GM23338 (cell line): Measurements from ENCODE around the gene CD19. TPM values are rescaled to one million over a fixed set of nuclear protein-coding genes. Genes with fewer than 3 reads are reported as not detected.

Experiments
- ATAC-seq: fragments of 200-7000 bp; cut with Tn5 transposase; 3 replicates; pipeline ENCODE4 v1.9.1; 2020
- DNase-seq: peaks from one replicate; pipeline ENCODE4 v3.0.0-alpha.2; 2015; ENCODE audit warnings: low spot score
- H2AFZ ChIP-seq: fragments of 200-600 bp; sonication (generic); 2 replicates; pipeline ENCODE4 v1.8.0; 2016; ENCODE audit warnings: antibody characterized with exemption, mild to moderate bottlenecking, moderate library complexity
- H3F3A ChIP-seq: fragments of 200-600 bp; sonication (generic); replicated peaks from 2 replicates; pipeline ENCODE4 v1.8.0; 2017; ENCODE audit warnings: antibody characterized with exemption, mixed run types, low read depth
- H3K27ac ChIP-seq: fragments of 200-600 bp; sonication (generic); 2 replicates; pipeline ENCODE4 v1.6.1; 2016; ENCODE audit warnings: low read depth
- H3K27me3 ChIP-seq: fragments of 200-600 bp; sonication (generic); 2 replicates; pipeline ENCODE4 v1.8.0; 2016; ENCODE audit warnings: mild to moderate bottlenecking, mixed run types, moderate library complexity; ENCODE audit not compliant: insufficient read depth
- H3K36me3 ChIP-seq: fragments of 200-600 bp; sonication (generic); 2 replicates; pipeline ENCODE4 v1.8.0; 2016; ENCODE audit warnings: mild to moderate bottlenecking; ENCODE audit not compliant: insufficient read depth
- H3K4me1 ChIP-seq: fragments of 200-600 bp; sonication (generic); 2 replicates; pipeline ENCODE4 v1.8.0; 2016; ENCODE audit warnings: mild to moderate bottlenecking, moderate library complexity; ENCODE audit not compliant: insufficient read depth
- H3K4me2 ChIP-seq: fragments of 200-600 bp; sonication (generic); 2 replicates; pipeline ENCODE4 v1.7.1; 2017; ENCODE audit warnings: mixed run types
- H3K4me3 ChIP-seq: fragments of 200-600 bp; sonication (generic); 2 replicates; pipeline ENCODE4 v1.6.1; 2016; ENCODE audit warnings: mixed run types
- H3K79me2 ChIP-seq: fragments of 200-600 bp; sonication (generic); replicated peaks from 2 replicates; pipeline ENCODE4 v1.8.0; 2017; ENCODE audit warnings: mild to moderate bottlenecking; ENCODE audit not compliant: insufficient read depth
- H3K9me2 ChIP-seq: fragments of 200-600 bp; sonication (generic); 2 replicates; pipeline ENCODE4 v1.8.0; 2017; ENCODE audit not compliant: insufficient read depth
- H4K20me1 ChIP-seq: fragments of 200-600 bp; sonication (generic); replicated peaks from 2 replicates; pipeline ENCODE4 v1.8.0; 2017; ENCODE audit warnings: mild to moderate bottlenecking; ENCODE audit not compliant: insufficient read depth
- H3K27ac Mint-ChIP-seq: 2 replicates; pipeline ENCODE4 v1.8.0; 2020; ENCODE audit warnings: inconsistent platforms, mild to moderate bottlenecking, moderate library complexity, mixed read lengths
- H3K27me3 Mint-ChIP-seq: 3 replicates; pipeline ENCODE4 v1.8.0; 2022; ENCODE audit warnings: low read depth, mild to moderate bottlenecking, moderate library complexity, mixed read lengths, inconsistent platforms; ENCODE audit not compliant: insufficient read depth, poor library complexity
- H3K36me3 Mint-ChIP-seq: 3 replicates; pipeline ENCODE4 v1.8.0; 2021; ENCODE audit warnings: low read depth, mild to moderate bottlenecking, inconsistent platforms, moderate library complexity, mixed read lengths
- H3K4me1 Mint-ChIP-seq: 3 replicates; pipeline ENCODE4 v1.8.0; 2020; ENCODE audit warnings: mild to moderate bottlenecking, inconsistent platforms, mixed read lengths
- H3K4me3 Mint-ChIP-seq: 3 replicates; pipeline ENCODE4 v1.8.0; 2021; ENCODE audit warnings: moderate library complexity, mild to moderate bottlenecking, inconsistent platforms, mixed read lengths
- H3K9me3 Mint-ChIP-seq: 3 replicates; pipeline ENCODE4 v1.8.0; 2020; ENCODE audit warnings: moderate library complexity, mild to moderate bottlenecking, inconsistent platforms, mixed read lengths
- CREB1 ChIP-seq: fragments of 250-450 bp; sonication (Bioruptor Pico); IDR thresholded peaks from 2 replicates; pipeline ENCODE4 v1.5.0; 2020; ENCODE audit warnings: low read depth, mild to moderate bottlenecking, moderate library complexity
- CTCF ChIP-seq, 2 experiments: fragments of 200-600 bp in 1 of 2; sonication (generic) in 1 of 2; conservative IDR thresholded peaks; 2 replicates each; pipeline versions ENCODE4 v1.5.1 to v1.6.1; 2016 to 2017; ENCODE audit warnings: antibody characterized with exemption in 2 of 2, low read depth in 2 of 2, mild to moderate bottlenecking in 2 of 2, moderate library complexity in 1 of 2
- ETS1 ChIP-seq: IDR thresholded peaks from 2 replicates; pipeline ENCODE4 v1.6.1; 2016; ENCODE audit warnings: antibody characterized with exemption
- EZH2 ChIP-seq: fragments of 200-600 bp; sonication (generic); IDR thresholded peaks from one replicate; pipeline ENCODE4 v1.8.0; 2017; ENCODE audit warnings: antibody characterized with exemption, mild to moderate bottlenecking, low read depth; ENCODE audit not compliant: unreplicated experiment
- EZH2phosphoT487 ChIP-seq: fragments of 200-600 bp; sonication (generic); IDR thresholded peaks from one replicate; pipeline ENCODE4 v1.8.1; 2018; ENCODE audit warnings: antibody characterized with exemption; ENCODE audit not compliant: unreplicated experiment
- JUNB ChIP-seq: IDR thresholded peaks from one replicate; pipeline ENCODE4 v1.6.1; 2016; ENCODE audit warnings: antibody characterized with exemption; ENCODE audit not compliant: unreplicated experiment
- NANOG ChIP-seq: IDR thresholded peaks from 2 replicates; pipeline ENCODE4 v1.6.1; 2016; ENCODE audit warnings: antibody characterized with exemption, borderline replicate concordance
- POLR2AphosphoS5 ChIP-seq: IDR thresholded peaks from 2 replicates; pipeline ENCODE4 v1.6.1; 2016; ENCODE audit warnings: antibody characterized with exemption, low read depth
- REST ChIP-seq: IDR thresholded peaks from one replicate; pipeline ENCODE4 v1.6.1; 2018; ENCODE audit warnings: antibody characterized with exemption; ENCODE audit not compliant: unreplicated experiment
- STAT1 ChIP-seq: IDR thresholded peaks from one replicate; pipeline ENCODE4 v1.6.1; 2016; ENCODE audit warnings: antibody characterized with exemption; ENCODE audit not compliant: unreplicated experiment
- ZNF114 ChIP-seq: fragments of 250-450 bp; sonication (Bioruptor Pico); IDR thresholded peaks from 2 replicates; pipeline ENCODE4 v1.5.0; 2020; ENCODE audit warnings: mild to moderate bottlenecking, moderate library complexity
- ZNF331 ChIP-seq: fragments of 250-450 bp; sonication (Bioruptor Pico); IDR thresholded peaks from 2 replicates; pipeline ENCODE4 v1.5.0; 2020; ENCODE audit warnings: low read depth, mild to moderate bottlenecking, moderate library complexity
- ZNF462 ChIP-seq: fragments of 250-450 bp; sonication (Bioruptor Pico); IDR thresholded peaks from 2 replicates; pipeline ENCODE4 v1.5.0; 2020; ENCODE audit warnings: mild to moderate bottlenecking, moderate library complexity
- polyA plus RNA-seq: library from polyadenylated mRNA; unstranded; fragments of >200 nt; fragmentation: Nextera tagmentation; extraction: Ambion mirVana; gene quantifications from 2 replicates; pipeline ENCODE4 v1.2.1, GENCODE V29; 2016
- total RNA-seq: library from RNA; depleted of rRNA; stranded (reverse); fragments of >200 nt; shearing (Covaris generic); gene quantifications from 2 replicates; pipeline ENCODE4 v1.2.3, GENCODE V29; 2014

CD19 gene
- total and polyA plus RNA-seq, 2 experiments from 2014 or later: 0.83 to 1.9 TPM

GRCh38 chr16:28893291-28893690, 38.5 kb upstream of the CD19 start:
- no peak overlapping the region for H3K27ac Mint-ChIP-seq
- no peak for DNase-seq

More at GRCh38 chr16:28893291-28893690, 38.5 kb upstream of the CD19 start:
- H3K36me3 ChIP-seq: no peaks in the 10 kb centered on the region
- TF ChIP-seq CTCF (conservative IDR thresholded peaks at IDR 0.05; ENCODE audit: low read depth in 2 of 2) (no peak), ETS1 (no peak), NANOG (no peak), EZH2 (no peak), ZNF331 (CRISPR knock-in tag) (no peak), EZH2phosphoT487 (no peak), ZNF462 (CRISPR knock-in tag) (no peak), POLR2AphosphoS5 (no peak), JUNB (no peak), STAT1 (no peak), CREB1 (no peak), ZNF114 (CRISPR knock-in tag) (no peak), REST (no peak)
- no peak for ATAC-seq
- H4K20me1 ChIP-seq: no peaks in the 10 kb centered on the region; the same call in 1 of the 2 replicates
- Mint-ChIP-seq H3K4me3 (no peak overlapping the region), H3K4me1 (no peaks in the 10 kb centered on the region), H3K9me3 (no peaks in the 10 kb centered on the region), H3K27me3 (peaks cover 3% of the 10 kb centered on the region), H3K36me3 (peaks cover 3% of the 10 kb centered on the region; the same call in 1 of the 3 replicates)
- no peaks in the 10 kb centered on the region for H3K9me2 ChIP-seq
- no peaks in the 10 kb centered on the region for H3K27me3 ChIP-seq
- no peaks in the 10 kb centered on the region for H3K79me2 ChIP-seq
- no peaks in the 10 kb centered on the region for H3K4me1 ChIP-seq
- no peak overlapping the region for H2AFZ ChIP-seq
- no peaks in the 10 kb centered on the region for H3F3A ChIP-seq
- H3K4me2 ChIP-seq: no peak overlapping the region
- no peak overlapping the region for H3K27ac ChIP-seq
- no peak overlapping the region for H3K4me3 ChIP-seq
